Astrocyte of the spinal cord (primary cell): ENCODE results near the gene DSC1.

Source experiments
- DNase-seq: peaks from one replicate; pipeline ENCODE4 v3.0.0; 2011; ENCODE audit warnings: low read depth, low spot score
- H3K4me3 ChIP-seq: 2 replicates; pipeline ENCODE4 v1.5.1; 2011; ENCODE audit warnings: low read depth, mild to moderate bottlenecking, low read length, moderate library complexity
- CTCF ChIP-seq: IDR thresholded peaks from 2 replicates; pipeline ENCODE4 v1.5.1; 2012; ENCODE audit warnings: low read depth, mild to moderate bottlenecking, low read length, inconsistent platforms
- in situ Hi-C: cut with HindIII; loops from 2 replicates; pipeline ENCODE4 v1.10.0; 2017; ENCODE audit warnings: low sequenced_read_pairs

The DSC1 gene

GRCh38 chr18:31093880-31094279 lies 68.8 kb downstream of the DSC1 start:
- TF ChIP-seq CTCF: no peak
- in situ Hi-C loops: no loop called here

GRCh38 chr18:31093294-31093693 lies 69.4 kb downstream of the DSC1 start:
- no peak for DNase-seq
- no peak for TF ChIP-seq CTCF
- in situ Hi-C loops: no loop called here
- H3K4me3 ChIP-seq: no peak overlapping the region

More at GRCh38 chr18:31093880-31094279, 68.8 kb downstream of the DSC1 start:
- DNase-seq: no peak
- H3K4me3 ChIP-seq: no peak overlapping the region

DNA sequence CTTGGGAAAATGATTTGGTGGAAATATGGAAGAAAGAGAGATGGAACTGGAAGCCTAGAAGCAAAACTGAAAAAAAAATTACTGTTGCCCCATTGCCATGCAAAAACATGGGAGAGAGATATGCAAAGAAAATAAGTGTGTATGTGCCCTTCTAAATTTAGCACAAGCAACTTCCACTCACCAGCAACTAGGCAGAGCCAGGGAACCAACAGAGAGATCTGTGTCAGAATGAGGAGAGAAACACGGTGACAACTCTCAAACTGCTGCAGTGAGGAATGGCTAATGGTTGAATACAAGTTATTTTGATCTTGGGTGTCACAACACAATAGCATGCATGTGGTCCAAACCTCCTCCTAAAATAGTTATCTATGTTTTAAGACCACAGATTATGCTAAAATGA lies 71.3 kb downstream of the DSC1 start:
- no peak overlapping the region for H3K4me3 ChIP-seq
- no peak for DNase-seq
- no peak for TF ChIP-seq CTCF
- in situ Hi-C loops: no loop called here

DNA sequence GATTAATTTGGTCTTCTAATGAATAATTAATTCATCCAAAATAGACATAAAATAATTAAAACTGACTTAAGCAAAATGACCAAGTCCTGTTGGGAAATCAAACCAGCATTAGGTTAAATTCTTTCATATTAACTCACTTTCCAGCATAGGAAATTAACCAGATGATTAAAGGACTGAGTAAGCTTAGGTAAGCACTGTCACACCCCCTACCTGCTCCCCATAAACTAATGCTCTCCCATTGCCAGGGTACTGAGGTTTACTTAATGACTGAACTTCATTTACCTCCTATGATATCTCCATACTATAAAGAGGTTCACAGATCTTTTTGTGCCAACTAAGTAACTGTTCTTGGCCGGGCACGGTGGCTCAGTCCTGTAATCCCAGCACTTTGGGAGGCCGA lies 74.1 kb downstream of the DSC1 start:
- DNase-seq: no peak
- in situ Hi-C loops: no loop called here
- no peak for TF ChIP-seq CTCF
- no peak overlapping the region for H3K4me3 ChIP-seq

DNA sequence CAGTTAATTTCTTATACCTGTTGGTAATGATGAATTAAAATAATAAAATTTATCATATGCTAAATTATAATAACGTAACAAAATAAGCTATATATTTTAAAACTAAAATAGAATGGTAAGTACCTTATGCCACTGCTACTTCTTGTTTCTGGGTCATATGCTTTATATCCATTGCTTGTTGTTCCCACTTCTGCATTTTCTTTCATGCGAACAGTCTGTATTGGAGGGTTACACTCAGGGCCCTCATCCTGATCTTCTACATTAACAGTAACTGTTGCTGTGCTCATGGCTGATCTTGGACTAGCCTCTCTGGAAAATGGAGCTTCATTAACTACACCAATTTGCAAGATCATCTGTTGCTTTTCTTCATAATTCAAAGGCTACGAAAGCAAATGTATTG lies 82.7 kb downstream of the DSC1 start:
- no peak for DNase-seq
- in situ Hi-C loops: no loop called here
- no peak for TF ChIP-seq CTCF
- H3K4me3 ChIP-seq: no peak overlapping the region
